Fibroblast of the aortic adventitia (primary cell): ENCODE results near the gene ST6GALNAC5. TPM values are rescaled to one million over a fixed set of nuclear protein-coding genes. Genes with fewer than 3 reads are reported as not detected.
"Not testable (repeated sequence)": the region's sequence is repeated elsewhere in the genome, so short reads cannot be mapped to it uniquely, and the experiment has no call there.

Experiments used
- DNase-seq: peaks from one replicate; pipeline ENCODE4 v3.0.0-alpha.2; 2010; ENCODE audit warnings: low read depth
- H3K4me3 ChIP-seq: 2 replicates; pipeline ENCODE4 v1.5.1; 2011; ENCODE audit warnings: low read depth, mild to moderate bottlenecking, control low read depth, low read length, moderate library complexity
- CTCF ChIP-seq: IDR thresholded peaks from 2 replicates; pipeline ENCODE4 v1.5.1; 2011; ENCODE audit warnings: mild to moderate bottlenecking, low read length, control low read depth, inconsistent platforms; ENCODE audit not compliant: insufficient read depth
- total RNA-seq: library from RNA; depleted of rRNA; stranded (reverse); fragments of >200 nt; gene quantifications from 2 replicates; pipeline ENCODE4 v1.2.3, GENCODE V29; 2012; ENCODE audit warnings: low replicate concordance

Gene ST6GALNAC5
- total RNA-seq = 0.09 TPM in 1 of 2 replicates, not detected in the other

- DNase-seq = no peak
- TF ChIP-seq CTCF = no peak
Measured at GRCh38 chr1:76867342-76868130, at the start of gene ST6GALNAC5. TSS of gene ST6GALNAC5 (plus strand) at chr1:76867480.

GRCh38 chr1:76820028-76820427, 47.3 kb upstream of the ST6GALNAC5 start:
- no peak for DNase-seq
- H3K4me3 ChIP-seq = no peak overlapping the region
- TF ChIP-seq CTCF = no peak

More at GRCh38 chr1:76867342-76868130, at the start of gene ST6GALNAC5:
- peak within 1 kb of the TSS; percentile 50 for H3K4me3 ChIP-seq

GRCh38 chr1:76822961-76823360, 44.3 kb upstream of the ST6GALNAC5 start:
- DNase-seq, H3K4me3 ChIP-seq: not testable (repeated sequence)

GRCh38 chr1:76824106-76824505, 43.2 kb upstream of the ST6GALNAC5 start:
- DNase-seq = no peak
- no peak for TF ChIP-seq CTCF
- H3K4me3 ChIP-seq = no peak overlapping the region

- peak; percentile 16 for DNase-seq
- no peak overlapping the region for H3K4me3 ChIP-seq
- no peak for TF ChIP-seq CTCF
Measured at GRCh38 chr1:76826072-76826845, 41.0 kb upstream of the ST6GALNAC5 start.

- no peak overlapping the region for H3K4me3 ChIP-seq
- DNase-seq = no peak
- TF ChIP-seq CTCF = no peak
Measured at GRCh38 chr1:76827066-76827465, 40.2 kb upstream of the ST6GALNAC5 start.

- no peak for DNase-seq
- H3K4me3 ChIP-seq = no peak overlapping the region
- TF ChIP-seq CTCF = no peak
Measured at GRCh38 chr1:76830373-76830772, 36.9 kb upstream of the ST6GALNAC5 start.
